Gastrocnemius medialis (tissue), 4 donors: Measurements from ENCODE around the gene MAN1C1.

Experiments used
- POLR2A ChIP-seq, 2 donors: fragments of 450-650 bp; IDR thresholded peaks; one replicate each; pipeline ENCODE4 v1.6.1; 2017; ENCODE audit warnings: antibody characterized with exemption in 2 of 2, mild to moderate bottlenecking in 2 of 2, moderate library complexity in 2 of 2
- TF ChIP-seq, protein P1 (sequence below), 5 experiments: fragments of 450-650 bp in 3 of 5; fragments of 200-600 bp in 2 of 5; sonication (generic) in 2 of 5; IDR thresholded peaks in 4 of 5; conservative IDR thresholded peaks in 1 of 5; 1 replicate in 4 of 5; 2 replicates in 1 of 5; pipeline ENCODE4 v1.5.1; 2016 to 2019; ENCODE audit warnings: antibody characterized with exemption in 5 of 5, mild to moderate bottlenecking in 3 of 5, moderate library complexity in 3 of 5

DNA sequence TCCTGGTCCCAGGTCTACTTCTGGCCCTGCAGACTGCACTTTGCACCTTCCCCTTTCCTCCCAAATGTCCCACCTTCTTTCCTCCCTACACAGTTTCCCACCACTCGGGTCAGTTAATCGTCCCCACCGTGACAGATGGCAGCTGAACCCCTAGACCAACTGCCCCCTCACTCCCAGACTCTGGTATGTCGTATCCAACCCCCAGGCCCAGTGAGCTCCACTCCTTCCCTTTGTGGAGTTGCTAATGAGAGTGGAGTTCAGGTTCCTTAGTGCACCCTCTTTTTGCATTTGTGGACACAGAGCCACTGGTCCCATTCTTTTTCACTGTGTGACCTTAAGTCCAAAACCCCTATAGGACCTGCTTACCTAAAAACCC lies 1.8 kb downstream of the MAN1C1 start:
- TF ChIP-seq, protein P1, sequence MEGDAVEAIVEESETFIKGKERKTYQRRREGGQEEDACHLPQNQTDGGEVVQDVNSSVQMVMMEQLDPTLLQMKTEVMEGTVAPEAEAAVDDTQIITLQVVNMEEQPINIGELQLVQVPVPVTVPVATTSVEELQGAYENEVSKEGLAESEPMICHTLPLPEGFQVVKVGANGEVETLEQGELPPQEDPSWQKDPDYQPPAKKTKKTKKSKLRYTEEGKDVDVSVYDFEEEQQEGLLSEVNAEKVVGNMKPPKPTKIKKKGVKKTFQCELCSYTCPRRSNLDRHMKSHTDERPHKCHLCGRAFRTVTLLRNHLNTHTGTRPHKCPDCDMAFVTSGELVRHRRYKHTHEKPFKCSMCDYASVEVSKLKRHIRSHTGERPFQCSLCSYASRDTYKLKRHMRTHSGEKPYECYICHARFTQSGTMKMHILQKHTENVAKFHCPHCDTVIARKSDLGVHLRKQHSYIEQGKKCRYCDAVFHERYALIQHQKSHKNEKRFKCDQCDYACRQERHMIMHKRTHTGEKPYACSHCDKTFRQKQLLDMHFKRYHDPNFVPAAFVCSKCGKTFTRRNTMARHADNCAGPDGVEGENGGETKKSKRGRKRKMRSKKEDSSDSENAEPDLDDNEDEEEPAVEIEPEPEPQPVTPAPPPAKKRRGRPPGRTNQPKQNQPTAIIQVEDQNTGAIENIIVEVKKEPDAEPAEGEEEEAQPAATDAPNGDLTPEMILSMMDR (IDR thresholded peaks at IDR 0.05 in 4 of 5, conservative IDR thresholded peaks at IDR 0.05 in 1 of 5) = no peak
- no peak for TF ChIP-seq POLR2A (IDR thresholded peaks at IDR 0.05)
